ENCODE data around the gene SLC6A19.

DNA sequence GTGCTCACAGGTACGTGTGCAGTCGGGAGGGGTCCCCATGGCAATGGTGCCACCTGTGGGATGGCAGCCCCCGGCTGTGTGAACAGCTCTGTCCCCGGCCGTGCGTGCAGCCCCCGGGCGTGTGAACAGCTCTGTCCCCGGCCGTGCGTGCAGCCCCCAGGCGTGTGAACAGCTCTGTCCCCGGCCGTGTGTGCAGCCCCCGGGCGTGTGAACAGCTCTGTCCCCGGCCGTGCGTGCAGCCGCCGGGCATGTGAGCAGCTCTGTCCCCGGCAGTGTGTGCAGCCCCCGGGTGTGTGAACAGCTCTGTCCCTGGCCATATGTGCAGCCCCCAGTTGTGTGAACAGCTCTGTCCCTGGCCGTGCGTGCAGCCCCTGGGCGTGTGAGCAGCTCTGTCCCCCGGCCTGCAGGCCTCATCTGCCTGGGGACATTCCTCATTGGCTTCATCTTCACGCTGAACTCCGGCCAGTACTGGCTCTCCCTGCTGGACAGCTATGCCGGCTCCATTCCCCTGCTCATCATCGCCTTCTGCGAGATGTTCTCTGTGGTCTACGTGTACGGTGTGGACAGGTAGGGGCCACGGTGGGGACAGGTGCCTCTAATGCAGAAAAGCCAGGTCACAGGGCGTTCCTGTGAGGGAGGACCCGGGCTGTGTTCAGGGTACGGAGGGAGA lies 17.8 kb downstream of the SLC6A19 start:
- TF ChIP-seq, protein P1, sequence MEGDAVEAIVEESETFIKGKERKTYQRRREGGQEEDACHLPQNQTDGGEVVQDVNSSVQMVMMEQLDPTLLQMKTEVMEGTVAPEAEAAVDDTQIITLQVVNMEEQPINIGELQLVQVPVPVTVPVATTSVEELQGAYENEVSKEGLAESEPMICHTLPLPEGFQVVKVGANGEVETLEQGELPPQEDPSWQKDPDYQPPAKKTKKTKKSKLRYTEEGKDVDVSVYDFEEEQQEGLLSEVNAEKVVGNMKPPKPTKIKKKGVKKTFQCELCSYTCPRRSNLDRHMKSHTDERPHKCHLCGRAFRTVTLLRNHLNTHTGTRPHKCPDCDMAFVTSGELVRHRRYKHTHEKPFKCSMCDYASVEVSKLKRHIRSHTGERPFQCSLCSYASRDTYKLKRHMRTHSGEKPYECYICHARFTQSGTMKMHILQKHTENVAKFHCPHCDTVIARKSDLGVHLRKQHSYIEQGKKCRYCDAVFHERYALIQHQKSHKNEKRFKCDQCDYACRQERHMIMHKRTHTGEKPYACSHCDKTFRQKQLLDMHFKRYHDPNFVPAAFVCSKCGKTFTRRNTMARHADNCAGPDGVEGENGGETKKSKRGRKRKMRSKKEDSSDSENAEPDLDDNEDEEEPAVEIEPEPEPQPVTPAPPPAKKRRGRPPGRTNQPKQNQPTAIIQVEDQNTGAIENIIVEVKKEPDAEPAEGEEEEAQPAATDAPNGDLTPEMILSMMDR (IDR thresholded peaks at IDR 0.05): no peak
- TF ChIP-seq POLR2A (IDR thresholded peaks at IDR 0.05): no peak

All from lower leg skin (tissue), 3 donors.